NOMO-1 (cell line): ENCODE measurements around the gene VPS37C.

Source experiments
- DNase-seq, 2 experiments: peaks; one replicate each; lab custom pipeline; 2025; ENCODE audit not compliant: unreplicated experiment in 2 of 2; lab: John Stamatoyannopoulos, UW

VPS37C gene

GRCh38 chr11:61080526-61080925, 80.7 kb downstream of the VPS37C start:
- no peak for DNase-seq
